ENCODE data around the gene TMEM239. TPM values are rescaled to one million over a fixed set of nuclear protein-coding genes. Genes with fewer than 3 reads are reported as not detected.

Gene TMEM239
- total RNA-seq, 1 donor from 2014 or later = not detected

- DNase-seq = no peak
Measured at GRCh38 chr20:2851086-2851485, 34.9 kb downstream of the TMEM239 start.

- no peak for DNase-seq
Measured at GRCh38 chr20:2858591-2858990, 42.4 kb downstream of the TMEM239 start.

DNA sequence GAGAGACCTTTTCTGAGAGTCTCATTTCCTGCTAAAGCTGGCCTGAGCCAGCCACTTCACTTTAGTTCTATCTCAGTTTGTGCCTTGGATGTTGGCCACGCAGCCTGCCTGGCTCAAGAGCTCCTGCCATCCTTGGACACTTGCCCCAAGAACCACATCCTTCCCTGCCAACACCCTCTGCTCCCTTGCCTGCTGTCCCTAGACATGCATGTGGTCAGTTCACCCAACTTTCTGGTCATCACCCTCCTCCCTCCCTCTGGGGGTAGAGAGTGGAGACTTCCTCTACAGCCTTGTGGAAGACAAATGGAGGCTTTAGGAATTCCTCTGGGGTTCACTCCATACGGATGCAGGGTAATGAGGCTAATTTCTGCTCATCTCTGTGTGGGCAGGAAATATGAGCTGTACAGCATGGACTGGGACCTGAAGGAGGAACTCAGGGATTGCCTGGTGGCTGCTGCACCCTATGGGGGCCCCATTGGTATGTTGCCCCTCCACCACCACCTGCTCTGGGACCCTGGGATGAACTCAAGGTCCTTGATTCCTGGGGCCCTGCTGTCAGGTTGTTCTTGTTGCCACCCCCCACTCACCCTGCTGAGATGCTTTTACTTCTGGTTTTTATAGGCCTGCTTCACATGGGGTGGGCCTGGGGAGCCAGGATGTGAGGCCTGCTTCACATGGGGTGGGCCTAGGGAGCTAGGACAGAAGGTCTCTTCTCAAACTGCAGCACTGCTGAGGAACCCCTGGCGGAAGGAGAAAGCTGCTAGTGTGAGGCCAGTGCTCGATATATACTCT is 43.4 kb downstream of the TMEM239 start:
- DNase-seq = no peak

DNA sequence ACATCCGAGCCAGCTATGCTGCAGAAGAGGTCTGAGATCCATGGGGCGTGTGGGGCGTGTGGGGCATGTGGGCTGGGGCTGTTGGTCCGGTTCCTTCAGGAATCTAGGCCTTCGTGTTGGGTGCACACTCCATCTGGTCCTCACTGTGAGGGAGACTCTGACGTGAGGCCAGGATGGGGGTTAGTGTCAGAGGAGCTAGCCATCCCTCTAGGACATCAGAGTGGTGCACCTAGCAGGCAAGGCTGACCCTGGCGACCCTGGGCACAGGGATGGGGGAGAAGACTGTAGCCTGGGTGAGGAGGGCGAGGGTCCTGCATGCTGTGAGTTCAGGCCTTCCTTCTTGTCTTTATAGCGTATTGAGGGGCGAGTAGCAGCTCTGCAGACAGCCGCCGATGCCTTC is 48.5 kb downstream of the TMEM239 start:
- DNase-seq = no peak

- DNase-seq = no peak
Measured at GRCh38 chr20:2865101-2865500, 48.9 kb downstream of the TMEM239 start.

GRCh38 chr20:2865630-2866029 is 49.5 kb downstream of the TMEM239 start:
- no peak for DNase-seq

DNA sequence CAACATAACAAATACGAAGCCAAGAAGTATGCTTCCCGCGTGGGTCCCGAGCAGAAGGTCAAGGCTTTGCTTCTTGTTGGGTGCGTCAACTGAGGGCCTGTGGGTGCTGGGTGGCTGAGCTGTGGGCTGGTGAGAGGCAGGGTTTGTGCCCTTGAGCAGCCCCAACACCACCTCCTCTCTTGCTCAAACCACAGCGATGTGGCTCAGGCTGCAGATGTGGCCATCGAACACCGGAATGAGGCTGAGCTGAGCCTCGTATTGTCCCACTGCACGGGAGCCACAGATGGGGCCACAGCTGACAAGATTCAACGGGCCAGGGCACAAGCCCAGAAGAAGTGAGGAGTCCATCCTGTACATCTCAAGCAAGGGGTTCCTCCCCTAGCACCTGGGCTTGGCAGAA is 50.1 kb downstream of the TMEM239 start:
- no peak for DNase-seq

DNA sequence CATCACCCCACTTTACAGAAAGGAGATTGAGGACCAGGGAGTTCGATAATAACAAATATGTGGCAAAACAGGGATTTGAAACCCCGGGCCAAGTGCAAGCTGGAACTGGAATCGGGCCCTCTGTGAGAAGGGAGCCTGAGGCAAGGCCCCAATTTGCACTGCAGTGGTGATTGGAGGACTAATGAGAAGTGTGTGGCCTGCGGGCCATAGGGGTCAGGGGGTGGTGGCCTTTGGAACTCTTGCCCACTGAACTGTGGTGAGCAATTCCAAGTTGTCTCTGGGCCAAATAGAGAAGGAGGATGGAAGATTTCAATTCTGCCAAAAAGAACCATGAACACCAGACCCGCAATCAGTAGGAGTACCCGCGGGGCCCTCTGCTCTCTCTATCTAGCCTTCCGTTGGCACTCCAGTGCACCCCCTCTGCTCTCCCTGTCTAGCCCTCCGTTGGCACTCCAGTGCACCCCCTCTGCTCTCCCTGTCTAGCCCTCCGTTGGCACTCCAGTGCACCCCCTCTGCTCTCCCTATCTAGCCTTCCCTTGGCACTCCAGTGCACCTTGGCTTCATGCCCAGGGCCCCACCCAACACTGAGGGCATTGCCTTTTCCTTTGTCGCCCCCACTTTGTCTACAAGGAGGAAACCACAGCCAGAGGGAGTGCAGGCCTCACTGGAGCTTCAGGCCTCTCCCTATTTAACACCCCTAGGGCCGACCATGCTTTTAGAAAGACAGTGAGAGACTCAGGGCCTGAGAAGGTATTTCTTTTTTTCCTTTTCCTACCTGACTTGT is 51.1 kb downstream of the TMEM239 start:
- no peak for DNase-seq

Other genes starting within 250 kb of the TMEM239 start
- 98.3 TPM for gene NOP56, start 163.7 kb upstream of the TMEM239 start, total RNA-seq
- gene IDH3B, start 152.1 kb upstream of the TMEM239 start, total RNA-seq = 65.0 TPM
- 2.5 TPM for gene EBF4, start 123.6 kb upstream of the TMEM239 start, total RNA-seq
- 30.5 TPM for gene CPXM1, start 15.7 kb upstream of the TMEM239 start, total RNA-seq
- not detected for gene C20orf141, start 1.4 kb upstream of the TMEM239 start, total RNA-seq
- gene PCED1A, start 24.3 kb downstream of the TMEM239 start, total RNA-seq = 16.4 TPM
- gene VPS16, start 24.4 kb downstream of the TMEM239 start, total RNA-seq = 22.7 TPM
- 56.5 TPM for gene PTPRA, start 57.1 kb downstream of the TMEM239 start, total RNA-seq
- not detected for gene GNRH2, start 227.3 kb downstream of the TMEM239 start, total RNA-seq
- 21.4 TPM for gene MRPS26, start 229.7 kb downstream of the TMEM239 start, total RNA-seq

Data from skin of body (tissue), 2 donors.